Uterus (tissue), 4 donors: ENCODE measurements around the gene FAAP20. TPM values are rescaled to one million over a fixed set of nuclear protein-coding genes. Genes with fewer than 3 reads are reported as not detected.
A peak's percentile ranks its signal among the peaks of the same experiment; 100 is the strongest.

Source experiments
- DNase-seq, 2 donors: peaks; one replicate each; pipeline ENCODE4 v3.0.0-alpha.2; 2019 to 2020
- H3K27ac ChIP-seq, 2 donors: fragments of 200-600 bp; sonication (generic); 1 replicate in 1 of 2; 2 replicates in 1 of 2; pipeline ENCODE4 v1.5.1; 2016 to 2018
- H3K27me3 ChIP-seq, 2 donors: fragments of 200-600 bp; sonication (generic); one replicate each; pipeline ENCODE4 v1.5.1; 2018 to 2019; ENCODE audit warnings: control low read depth in 1 of 2
- H3K36me3 ChIP-seq, 2 donors: fragments of 200-600 bp; sonication (generic); one replicate each; pipeline ENCODE4 v1.5.1; 2019; ENCODE audit warnings: control low read depth in 1 of 2
- H3K4me1 ChIP-seq, 2 donors: fragments of 200-600 bp; sonication (generic); one replicate each; pipeline ENCODE4 v1.5.1; 2018 to 2019; ENCODE audit warnings: control low read depth in 1 of 2
- H3K4me3 ChIP-seq, 2 donors: fragments of 200-600 bp; sonication (generic); 1 replicate in 1 of 2; 2 replicates in 1 of 2; pipeline ENCODE4 v1.5.1; 2018 to 2019; ENCODE audit warnings: mild to moderate bottlenecking in 1 of 2
- H3K9me3 ChIP-seq, 2 donors: fragments of 200-600 bp; sonication (generic); one replicate each; pipeline ENCODE4 v1.5.1; 2019; ENCODE audit warnings: control low read depth in 1 of 2
- CTCF ChIP-seq, 4 experiments: fragments of 200-600 bp in 2 of 4; fragments of 450-650 bp in 2 of 4; sonication (generic) in 2 of 4; IDR thresholded peaks; one replicate each; pipeline ENCODE4 v1.5.1; 2016 to 2019; ENCODE audit warnings: antibody characterized with exemption in 4 of 4, mild to moderate bottlenecking in 2 of 4, moderate library complexity in 1 of 4
- POLR2A ChIP-seq, 2 donors: fragments of 450-650 bp; IDR thresholded peaks; one replicate each; pipeline ENCODE4 v1.6.1; 2016; ENCODE audit warnings: antibody characterized with exemption in 2 of 2, mild to moderate bottlenecking in 1 of 2, moderate library complexity in 1 of 2
- intact Hi-C: fragments of 100-400 bp; cut with DNase I; formaldehyde crosslinking; loops from one replicate; pipeline ENCODE4 v1.15.1; 2023; ENCODE audit warnings: low total_unique reads
- total RNA-seq, 4 donors: library from RNA; depleted of rRNA in 3 of 4; stranded (reverse); fragments of >200 nt in 3 of 4; gene quantifications; one replicate each; pipeline versions ENCODE4 v1.1.0 to v1.2.4, GENCODE V29; 2014 to 2023
- donor health status: DM: yes; HTN: yes; CAD: no.

The FAAP20 gene
- total RNA-seq, 4 donors from 2014 or later: 1.5 to 68.5 (median 15.4) TPM

- DNase-seq: no peak
- Histone ChIP-seq H3K27ac (peak overlapping the region; percentile 10 to 83), H3K4me1 (peaks cover 34 to 82% of the 10 kb centered on the region in 2 donors), H3K27me3 (no peaks in the 10 kb centered on the region), H3K36me3 (no peaks in the 10 kb centered on the region), H3K9me3 (no peaks in the 10 kb centered on the region), H3K4me3 (peak overlapping the region in 1 of 2 donors; percentile 2)
- TF ChIP-seq CTCF (IDR thresholded peaks at IDR 0.05) (no peak), POLR2A (IDR thresholded peaks at IDR 0.05) (no peak)
- intact Hi-C loops: no loop called here
These were observed 42.4 kb upstream of the FAAP20 start for GRCh38 chr1:2236695-2237677.

- Histone ChIP-seq H3K36me3 (no peaks in the 10 kb centered on the region), H3K9me3 (no peaks in the 10 kb centered on the region), H3K27me3 (no peaks in the 10 kb centered on the region), H3K27ac (peak overlapping the region; percentile 83 to 91), H3K4me1 (peaks cover 28 to 76% of the 10 kb centered on the region in 2 donors), H3K4me3 (no peak overlapping the region)
- DNase-seq: no peak
- no peak for TF ChIP-seq POLR2A (IDR thresholded peaks at IDR 0.05)
- TF ChIP-seq CTCF (IDR thresholded peaks at IDR 0.05): no peak
- intact Hi-C loops: no loop called here
These were observed 40.9 kb upstream of the FAAP20 start for GRCh38 chr1:2235300-2235998.

GRCh38 chr1:2234762-2235113 is 40.2 kb upstream of the FAAP20 start:
- Histone ChIP-seq H3K27ac (peak overlapping the region; percentile 83 to 91), H3K27me3 (no peaks in the 10 kb centered on the region), H3K9me3 (no peaks in the 10 kb centered on the region), H3K36me3 (no peaks in the 10 kb centered on the region), H3K4me3 (peak overlapping the region; percentile 1 to 30), H3K4me1 (peaks cover 23 to 69% of the 10 kb centered on the region in 2 donors)
- TF ChIP-seq POLR2A (IDR thresholded peaks at IDR 0.05): no peak
- peak in 1 of 4 experiments; percentile 4 for TF ChIP-seq CTCF (IDR thresholded peaks at IDR 0.05)
- intact Hi-C loops: no loop called here
- peak in 1 of 2 donors; percentile 58 for DNase-seq

GRCh38 chr1:2233997-2234761 is 39.6 kb upstream of the FAAP20 start:
- Histone ChIP-seq H3K4me3 (peak overlapping the region; percentile 1 to 30), H3K36me3 (no peaks in the 10 kb centered on the region), H3K27me3 (no peaks in the 10 kb centered on the region), H3K4me1 (peaks cover 18 to 63% of the 10 kb centered on the region in 2 donors), H3K27ac (peak overlapping the region; percentile 83 to 91), H3K9me3 (no peaks in the 10 kb centered on the region)
- intact Hi-C loops: no loop called here
- DNase-seq: peak; percentile 89 to 91
- TF ChIP-seq CTCF (IDR thresholded peaks at IDR 0.05) (no peak), POLR2A (IDR thresholded peaks at IDR 0.05) (peak in 1 of 2 donors; percentile 45)
